Esophagus muscularis mucosa (tissue), 3 donors: ENCODE data around the gene METTL16.

Source experiments
- POLR2AphosphoS5 ChIP-seq, 2 donors: sonication (generic); formaldehyde crosslinking; IDR thresholded peaks; one replicate each; pipeline ENCODE4 v1.6.1; 2017; ENCODE audit warnings: antibody characterized with exemption in 2 of 2
- TF ChIP-seq, protein P1 (sequence below), 3 experiments: fragments of 200-600 bp in 2 of 3; fragments of 450-650 bp in 1 of 3; sonication (generic) in 2 of 3; IDR thresholded peaks; one replicate each; pipeline ENCODE4 v1.5.1; 2017 to 2019; ENCODE audit warnings: antibody characterized with exemption in 3 of 3, mild to moderate bottlenecking in 2 of 3, moderate library complexity in 1 of 3

DNA sequence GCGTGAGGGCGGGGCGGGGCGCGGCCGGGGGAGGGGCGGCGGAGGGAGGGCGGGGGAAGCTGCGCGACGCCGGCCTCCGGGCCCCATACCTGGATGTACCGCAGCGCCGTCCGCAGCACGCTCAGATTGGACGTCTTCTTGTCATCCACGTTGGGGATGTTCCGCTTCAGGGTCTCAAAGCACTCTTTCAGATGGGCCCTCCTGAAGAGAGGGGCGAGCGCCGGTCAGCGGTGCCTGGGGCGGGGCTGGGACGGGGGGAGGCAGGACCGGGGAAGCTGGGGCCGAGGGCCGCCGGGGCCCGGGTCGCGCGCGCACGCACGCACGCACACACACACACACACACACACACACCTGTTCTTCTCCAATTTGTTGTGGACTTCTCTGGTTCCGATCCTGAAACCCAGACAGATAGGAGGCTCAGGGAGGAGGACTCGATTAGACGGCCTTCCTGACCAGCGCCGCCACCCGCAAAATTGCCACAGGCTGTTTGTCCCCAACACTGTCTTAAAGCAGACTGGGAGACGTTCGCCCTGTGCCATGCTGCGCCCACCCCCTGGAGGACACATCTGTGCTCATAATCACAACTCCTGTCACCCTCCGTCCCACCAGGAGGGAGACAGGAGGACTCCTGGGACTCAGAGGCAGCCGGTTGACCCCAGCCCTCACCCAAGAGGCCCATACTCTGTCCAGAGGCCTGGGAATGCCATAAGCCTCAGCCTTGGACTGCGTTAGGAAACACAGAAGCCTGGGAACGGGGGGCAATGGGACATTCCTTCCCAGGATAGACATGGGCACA is 117.5 kb downstream of the METTL16 start:
- TF ChIP-seq POLR2AphosphoS5 (IDR thresholded peaks at IDR 0.05), result no peak
- TF ChIP-seq, protein P1, sequence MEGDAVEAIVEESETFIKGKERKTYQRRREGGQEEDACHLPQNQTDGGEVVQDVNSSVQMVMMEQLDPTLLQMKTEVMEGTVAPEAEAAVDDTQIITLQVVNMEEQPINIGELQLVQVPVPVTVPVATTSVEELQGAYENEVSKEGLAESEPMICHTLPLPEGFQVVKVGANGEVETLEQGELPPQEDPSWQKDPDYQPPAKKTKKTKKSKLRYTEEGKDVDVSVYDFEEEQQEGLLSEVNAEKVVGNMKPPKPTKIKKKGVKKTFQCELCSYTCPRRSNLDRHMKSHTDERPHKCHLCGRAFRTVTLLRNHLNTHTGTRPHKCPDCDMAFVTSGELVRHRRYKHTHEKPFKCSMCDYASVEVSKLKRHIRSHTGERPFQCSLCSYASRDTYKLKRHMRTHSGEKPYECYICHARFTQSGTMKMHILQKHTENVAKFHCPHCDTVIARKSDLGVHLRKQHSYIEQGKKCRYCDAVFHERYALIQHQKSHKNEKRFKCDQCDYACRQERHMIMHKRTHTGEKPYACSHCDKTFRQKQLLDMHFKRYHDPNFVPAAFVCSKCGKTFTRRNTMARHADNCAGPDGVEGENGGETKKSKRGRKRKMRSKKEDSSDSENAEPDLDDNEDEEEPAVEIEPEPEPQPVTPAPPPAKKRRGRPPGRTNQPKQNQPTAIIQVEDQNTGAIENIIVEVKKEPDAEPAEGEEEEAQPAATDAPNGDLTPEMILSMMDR (IDR thresholded peaks at IDR 0.05), result no peak
